Measurements from ENCODE around the gene PITPNM3. TPM values are rescaled to one million over a fixed set of nuclear protein-coding genes. Genes with fewer than 3 reads are reported as not detected.
A peak's percentile ranks its signal among the peaks of the same experiment; 100 is the strongest.

PITPNM3 gene
- total RNA-seq, 1 donor from 2014 or later, result 15.6 TPM

GRCh38 chr17:6591599-6592158, 35.3 kb upstream of the PITPNM3 start:
- TF ChIP-seq, protein P1, sequence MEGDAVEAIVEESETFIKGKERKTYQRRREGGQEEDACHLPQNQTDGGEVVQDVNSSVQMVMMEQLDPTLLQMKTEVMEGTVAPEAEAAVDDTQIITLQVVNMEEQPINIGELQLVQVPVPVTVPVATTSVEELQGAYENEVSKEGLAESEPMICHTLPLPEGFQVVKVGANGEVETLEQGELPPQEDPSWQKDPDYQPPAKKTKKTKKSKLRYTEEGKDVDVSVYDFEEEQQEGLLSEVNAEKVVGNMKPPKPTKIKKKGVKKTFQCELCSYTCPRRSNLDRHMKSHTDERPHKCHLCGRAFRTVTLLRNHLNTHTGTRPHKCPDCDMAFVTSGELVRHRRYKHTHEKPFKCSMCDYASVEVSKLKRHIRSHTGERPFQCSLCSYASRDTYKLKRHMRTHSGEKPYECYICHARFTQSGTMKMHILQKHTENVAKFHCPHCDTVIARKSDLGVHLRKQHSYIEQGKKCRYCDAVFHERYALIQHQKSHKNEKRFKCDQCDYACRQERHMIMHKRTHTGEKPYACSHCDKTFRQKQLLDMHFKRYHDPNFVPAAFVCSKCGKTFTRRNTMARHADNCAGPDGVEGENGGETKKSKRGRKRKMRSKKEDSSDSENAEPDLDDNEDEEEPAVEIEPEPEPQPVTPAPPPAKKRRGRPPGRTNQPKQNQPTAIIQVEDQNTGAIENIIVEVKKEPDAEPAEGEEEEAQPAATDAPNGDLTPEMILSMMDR (IDR thresholded peaks at IDR 0.05), result no peak
- ATAC-seq (peak; percentile 66), DNase-seq (no peak)
- intact Hi-C loops (cut with DNase I), result no loop called here
- no peaks in the 10 kb centered on the region for H3K9me3 ChIP-seq
- peaks cover 66% of the 10 kb centered on the region for H3K36me3 ChIP-seq
- peak overlapping the region; percentile 62 for H3K27ac ChIP-seq
- H3K4me1 ChIP-seq, result peaks cover 8% of the 10 kb centered on the region
- H3K27me3 ChIP-seq, result no peaks in the 10 kb centered on the region
- no peak overlapping the region for H3K4me3 ChIP-seq

GRCh38 chr17:6589266-6589946, 33.1 kb upstream of the PITPNM3 start:
- H3K4me3 ChIP-seq, result no peak overlapping the region
- ATAC-seq (no peak), DNase-seq (no peak)
- TF ChIP-seq, protein P1 (IDR thresholded peaks at IDR 0.05), result no peak
- H3K27ac ChIP-seq, result no peak overlapping the region
- H3K9me3 ChIP-seq, result peaks cover 4% of the 10 kb centered on the region
- intact Hi-C loops (cut with DNase I), result no loop called here
- H3K36me3 ChIP-seq, result peaks cover 61% of the 10 kb centered on the region
- H3K27me3 ChIP-seq, result no peaks in the 10 kb centered on the region
- peaks cover 8% of the 10 kb centered on the region for H3K4me1 ChIP-seq

GRCh38 chr17:6588165-6588564, 31.8 kb upstream of the PITPNM3 start:
- H3K9me3 ChIP-seq, result peaks cover 4% of the 10 kb centered on the region
- H3K27ac ChIP-seq, result no peak overlapping the region
- TF ChIP-seq, protein P1 (IDR thresholded peaks at IDR 0.05), result no peak
- DNase-seq (no peak), ATAC-seq (no peak)
- H3K27me3 ChIP-seq, result no peaks in the 10 kb centered on the region
- no peak overlapping the region for H3K4me3 ChIP-seq
- peaks cover 50% of the 10 kb centered on the region for H3K36me3 ChIP-seq
- H3K4me1 ChIP-seq, result peaks cover 8% of the 10 kb centered on the region
- intact Hi-C loops (cut with DNase I), result no loop called here

DNA sequence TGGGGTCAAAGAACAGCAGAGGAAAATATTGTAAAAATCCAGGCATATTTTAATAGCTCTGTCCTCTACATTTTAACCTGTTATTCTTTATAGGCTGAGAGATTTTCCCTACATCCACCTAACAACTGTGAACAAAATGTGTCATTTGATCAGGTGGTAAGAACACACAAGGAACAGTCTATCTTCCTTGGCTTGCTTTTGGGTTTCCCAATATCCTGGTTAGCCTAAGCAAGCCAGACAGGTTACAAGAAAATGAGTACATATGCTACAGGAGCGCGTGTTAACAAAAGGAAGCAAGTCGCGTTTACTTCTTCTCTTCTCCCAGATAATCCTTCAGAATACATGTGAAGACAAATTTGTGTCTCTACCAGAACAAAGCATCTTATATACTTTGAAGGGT, 31.0 kb upstream of the PITPNM3 start:
- Histone ChIP-seq H3K27me3 (no peaks in the 10 kb centered on the region), H3K4me1 (peaks cover 8% of the 10 kb centered on the region), H3K9me3 (peaks cover 4% of the 10 kb centered on the region), H3K27ac (no peak overlapping the region), H3K4me3 (no peak overlapping the region), H3K36me3 (peaks cover 52% of the 10 kb centered on the region)
- intact Hi-C loops (cut with DNase I), result no loop called here
- no peak for DNase-seq
- TF ChIP-seq, protein P1 (IDR thresholded peaks at IDR 0.05), result no peak
- ATAC-seq, result no peak

- DNase-seq (no peak), ATAC-seq (no peak)
- Histone ChIP-seq H3K27ac (no peak overlapping the region), H3K36me3 (peaks cover 45% of the 10 kb centered on the region), H3K9me3 (peaks cover 4% of the 10 kb centered on the region), H3K27me3 (no peaks in the 10 kb centered on the region), H3K4me1 (no peaks in the 10 kb centered on the region), H3K4me3 (no peak overlapping the region)
- intact Hi-C loops (cut with DNase I), result no loop called here
- TF ChIP-seq, protein P1 (IDR thresholded peaks at IDR 0.05), result no peak
Measured at GRCh38 chr17:6583411-6583810, 27.1 kb upstream of the PITPNM3 start.

Data from upper lobe of right lung (tissue), 1 donor.